PC-9 (cell line): ENCODE data around the gene PRKG2. TPM values are rescaled to one million over a fixed set of nuclear protein-coding genes. Genes with fewer than 3 reads are reported as not detected.

ENCODE experiments used
- BruUV-seq: library from RNA; stranded (reverse); fragments of 400-500 nt; replicated peaks from 2 replicates; lab custom pipeline; 2021; lab: Mats Ljungman, UMichigan
- CTCF ChIA-PET: fragments of 300-600 bp; sonication (Branson Sonifier 250); formaldehyde crosslinking; loops from one replicate; lab custom pipeline; 2022; ENCODE audit warnings: antibody characterized with exemption; lab: Charles Lee
- POLR2A ChIA-PET: fragments of 300-600 bp; sonication (Branson Sonifier 250); formaldehyde crosslinking; loops from one replicate; lab custom pipeline; 2022; ENCODE audit warnings: antibody characterized with exemption; ENCODE audit not compliant: unreplicated experiment; lab: Charles Lee
- DNase-seq, 2 experiments: peaks; one replicate each; pipeline versions ENCODE4 v3.0.0 to v3.0.0-alpha.2; 2015 to 2022; ENCODE audit warnings: mixed read lengths in 1 of 2
- H2AFZ ChIP-seq: fragments of 200-600 bp; sonication (generic); 2 replicates; pipeline ENCODE4 v1.8.1; 2017; ENCODE audit warnings: antibody characterized with exemption
- H3F3A ChIP-seq: fragments of 200-600 bp; sonication (generic); 2 replicates; pipeline ENCODE4 v1.8.1; 2017; ENCODE audit warnings: antibody characterized with exemption, mild to moderate bottlenecking, low read depth; ENCODE audit not compliant: insufficient read depth
- H3K27ac ChIP-seq: fragments of 200-600 bp; sonication (generic); 2 replicates; pipeline ENCODE4 v1.6.1; 2016; ENCODE audit warnings: mixed run types
- H3K27me3 ChIP-seq: fragments of 200-600 bp; sonication (generic); 2 replicates; pipeline ENCODE4 v1.6.1; 2016; ENCODE audit warnings: low read depth, mixed run types; ENCODE audit not compliant: insufficient read depth
- H3K36me3 ChIP-seq: fragments of 200-600 bp; sonication (generic); 2 replicates; pipeline ENCODE4 v1.6.1; 2016; ENCODE audit warnings: low read depth, mixed run types
- H3K4me1 ChIP-seq: fragments of 200-600 bp; sonication (generic); replicated peaks from 2 replicates; pipeline ENCODE4 v1.6.1; 2016; ENCODE audit warnings: mixed run types; ENCODE audit not compliant: insufficient read depth
- H3K4me2 ChIP-seq: fragments of 200-600 bp; sonication (generic); 2 replicates; pipeline ENCODE4 v1.6.1; 2017; ENCODE audit warnings: mixed run types
- H3K4me3 ChIP-seq: fragments of 200-600 bp; sonication (generic); 2 replicates; pipeline ENCODE4 v1.6.1; 2016; ENCODE audit warnings: mixed run types
- H3K79me2 ChIP-seq: fragments of 200-600 bp; sonication (generic); 2 replicates; pipeline ENCODE4 v1.6.1; 2017; ENCODE audit warnings: low read depth, mixed run types
- H3K9me2 ChIP-seq: fragments of 200-600 bp; sonication (generic); 2 replicates; pipeline ENCODE4 v1.8.1; 2017; ENCODE audit warnings: mild to moderate bottlenecking; ENCODE audit not compliant: insufficient read depth
- H3K9me3 ChIP-seq: fragments of 200-600 bp; sonication (generic); 2 replicates; pipeline ENCODE4 v1.8.1; 2016; ENCODE audit warnings: low read depth; ENCODE audit not compliant: insufficient read depth
- H4K20me1 ChIP-seq: fragments of 200-600 bp; sonication (generic); 2 replicates; pipeline ENCODE4 v1.8.1; 2017; ENCODE audit not compliant: insufficient read depth
- EZH2 ChIP-seq: fragments of 200-600 bp; sonication (generic); IDR thresholded peaks from 2 replicates; pipeline ENCODE4 v1.8.0; 2017; ENCODE audit warnings: antibody characterized with exemption, low read depth
- intact Hi-C: fragments of 100-400 bp; cut with micrococcal nuclease; formaldehyde crosslinking; loops from one replicate; pipeline ENCODE4 v1.10.0; 2022; ENCODE audit not compliant: unreplicated experiment
- total RNA-seq: library from RNA; stranded (reverse); gene quantifications from 2 replicates; pipeline ENCODE4 v1.2.3, GENCODE V29; 2021
- TF ChIP-seq, protein P1 (sequence below): fragments of 200-600 bp; sonication (generic); conservative IDR thresholded peaks from 2 replicates; pipeline ENCODE4 v1.6.1; 2017; ENCODE audit warnings: mixed run types, antibody characterized with exemption, mild to moderate bottlenecking, moderate library complexity

PRKG2 gene
- total RNA-seq, 1 experiment from 2014 or later: not detected

DNA sequence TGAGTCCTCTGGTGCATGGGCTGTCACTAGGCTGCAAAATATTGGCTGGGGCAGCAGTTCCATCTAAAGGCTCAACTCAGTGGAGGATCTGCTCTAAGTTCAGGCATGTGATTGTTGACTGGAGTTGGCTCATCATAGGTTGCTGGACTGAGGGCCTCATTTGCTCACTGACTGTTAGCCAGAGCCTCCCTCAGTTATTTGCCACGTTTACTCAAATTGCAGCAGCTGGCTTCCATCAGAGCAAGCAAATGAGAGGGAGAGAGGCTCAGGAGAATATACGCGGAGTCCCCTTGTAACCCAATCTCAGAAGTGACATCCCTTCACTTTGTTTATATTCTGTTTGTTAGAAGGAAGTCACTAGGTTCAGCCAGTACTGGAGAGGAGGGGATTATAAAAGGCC lies 130.4 kb downstream of the PRKG2 start:
- intact Hi-C loops: no loop called here
- Histone ChIP-seq H3K36me3 (no peaks in the 10 kb centered on the region), H3K4me1 (no peaks in the 10 kb centered on the region), H3K27ac (no peak overlapping the region), H3F3A (no peaks in the 10 kb centered on the region), H3K4me2 (no peak overlapping the region), H3K9me2 (no peaks in the 10 kb centered on the region), H2AFZ (no peak overlapping the region), H4K20me1 (no peaks in the 10 kb centered on the region), H3K9me3 (no peaks in the 10 kb centered on the region), H3K79me2 (no peaks in the 10 kb centered on the region), H3K4me3 (no peak overlapping the region), H3K27me3 (no peaks in the 10 kb centered on the region)
- TF ChIP-seq, protein P1, sequence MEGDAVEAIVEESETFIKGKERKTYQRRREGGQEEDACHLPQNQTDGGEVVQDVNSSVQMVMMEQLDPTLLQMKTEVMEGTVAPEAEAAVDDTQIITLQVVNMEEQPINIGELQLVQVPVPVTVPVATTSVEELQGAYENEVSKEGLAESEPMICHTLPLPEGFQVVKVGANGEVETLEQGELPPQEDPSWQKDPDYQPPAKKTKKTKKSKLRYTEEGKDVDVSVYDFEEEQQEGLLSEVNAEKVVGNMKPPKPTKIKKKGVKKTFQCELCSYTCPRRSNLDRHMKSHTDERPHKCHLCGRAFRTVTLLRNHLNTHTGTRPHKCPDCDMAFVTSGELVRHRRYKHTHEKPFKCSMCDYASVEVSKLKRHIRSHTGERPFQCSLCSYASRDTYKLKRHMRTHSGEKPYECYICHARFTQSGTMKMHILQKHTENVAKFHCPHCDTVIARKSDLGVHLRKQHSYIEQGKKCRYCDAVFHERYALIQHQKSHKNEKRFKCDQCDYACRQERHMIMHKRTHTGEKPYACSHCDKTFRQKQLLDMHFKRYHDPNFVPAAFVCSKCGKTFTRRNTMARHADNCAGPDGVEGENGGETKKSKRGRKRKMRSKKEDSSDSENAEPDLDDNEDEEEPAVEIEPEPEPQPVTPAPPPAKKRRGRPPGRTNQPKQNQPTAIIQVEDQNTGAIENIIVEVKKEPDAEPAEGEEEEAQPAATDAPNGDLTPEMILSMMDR: no peak
- no peak for TF ChIP-seq EZH2
- no TSS peak for BruUV-seq
- ChIA-PET CTCF (no interaction called here), POLR2A (no interaction called here)
- no peak for DNase-seq

- Histone ChIP-seq H3K36me3 (no peaks in the 10 kb centered on the region), H3K4me2 (no peak overlapping the region), H3K9me2 (no peaks in the 10 kb centered on the region), H4K20me1 (no peaks in the 10 kb centered on the region), H3K27me3 (no peaks in the 10 kb centered on the region), H3K4me1 (no peaks in the 10 kb centered on the region), H3F3A (no peaks in the 10 kb centered on the region), H2AFZ (no peak overlapping the region), H3K9me3 (no peaks in the 10 kb centered on the region), H3K4me3 (no peak overlapping the region), H3K79me2 (no peaks in the 10 kb centered on the region), H3K27ac (no peak overlapping the region)
- CTCF ChIA-PET: no interaction called here
- intact Hi-C loops: no loop called here
- no peak for DNase-seq
- BruUV-seq: no TSS peak
- POLR2A ChIA-PET: interaction anchor here (0.7 kb wide), 1 partner anchor 174 kb away, joined by 4 read pairs; no protein-coding TSS in a partner anchor
- no peak for TF ChIP-seq EZH2
- TF ChIP-seq, protein P1: 0 out of 2 replicates have a peak, but pooled peaks have one; percentile 19
These were observed 131.0 kb downstream of the PRKG2 start for GRCh38 chr4:81084029-81084428.

- Histone ChIP-seq H3K9me3 (no peaks in the 10 kb centered on the region), H4K20me1 (no peaks in the 10 kb centered on the region), H3K4me2 (no peak overlapping the region), H3K4me3 (no peak overlapping the region), H3K27ac (no peak overlapping the region), H3F3A (no peaks in the 10 kb centered on the region), H3K27me3 (no peaks in the 10 kb centered on the region), H2AFZ (no peak overlapping the region), H3K36me3 (no peaks in the 10 kb centered on the region), H3K9me2 (no peaks in the 10 kb centered on the region), H3K4me1 (no peaks in the 10 kb centered on the region), H3K79me2 (no peaks in the 10 kb centered on the region)
- TF ChIP-seq EZH2: no peak
- TF ChIP-seq, protein P1: no peak
- ChIA-PET POLR2A (no interaction called here), CTCF (no interaction called here)
- BruUV-seq: no TSS peak
- no peak for DNase-seq
- intact Hi-C loops: no loop called here
These were observed 133.9 kb downstream of the PRKG2 start for GRCh38 chr4:81081156-81081555.
